RWPE2 (cell line): Measurements from ENCODE around the gene ANGPTL5.

Experiments used
- ATAC-seq: fragments of 200-7000 bp; cut with Tn5 transposase; 3 replicates; pipeline ENCODE4 v1.9.1; 2021; ENCODE audit warnings: low read depth
- DNase-seq: peaks from one replicate; pipeline ENCODE4 v3.0.0-alpha.2; 2020; ENCODE audit warnings: low spot score
- H3K27ac ChIP-seq: fragments of 450-650 bp; 2 replicates; pipeline ENCODE4 v1.5.1; 2017; ENCODE audit warnings: mild to moderate bottlenecking; ENCODE audit not compliant: poor library complexity, severe bottlenecking
- H3K27me3 ChIP-seq: fragments of 250-450 bp; sonication (Bioruptor Pico); 2 replicates; pipeline ENCODE4 v1.5.1; 2021; ENCODE audit warnings: mild to moderate bottlenecking, moderate library complexity; ENCODE audit not compliant: insufficient read depth, poor library complexity, severe bottlenecking
- H3K36me3 ChIP-seq: fragments of 250-450 bp; sonication (Bioruptor Pico); 2 replicates; pipeline ENCODE4 v1.5.1; 2020; ENCODE audit warnings: low read depth, mild to moderate bottlenecking, moderate library complexity
- H3K4me1 ChIP-seq: fragments of 250-450 bp; sonication (Bioruptor Pico); 2 replicates; pipeline ENCODE4 v1.5.1; 2021; ENCODE audit warnings: mild to moderate bottlenecking, moderate library complexity; ENCODE audit not compliant: insufficient read depth, poor library complexity, severe bottlenecking
- H3K4me3 ChIP-seq: fragments of 250-450 bp; sonication (Bioruptor Pico); 2 replicates; pipeline ENCODE4 v1.5.1; 2021; ENCODE audit warnings: mild to moderate bottlenecking, moderate library complexity; ENCODE audit not compliant: severe bottlenecking
- H3K9me3 ChIP-seq: fragments of 250-450 bp; sonication (Bioruptor Pico); 2 replicates; pipeline ENCODE4 v1.5.1; 2021; ENCODE audit warnings: mild to moderate bottlenecking, moderate library complexity; ENCODE audit not compliant: severe bottlenecking
- TF ChIP-seq, protein P1 (sequence below): fragments of 450-650 bp; IDR thresholded peaks from one replicate; pipeline ENCODE4 v1.5.1; 2017; ENCODE audit warnings: mild to moderate bottlenecking, moderate library complexity; ENCODE audit not compliant: poor library complexity, severe bottlenecking

Gene ANGPTL5

DNA sequence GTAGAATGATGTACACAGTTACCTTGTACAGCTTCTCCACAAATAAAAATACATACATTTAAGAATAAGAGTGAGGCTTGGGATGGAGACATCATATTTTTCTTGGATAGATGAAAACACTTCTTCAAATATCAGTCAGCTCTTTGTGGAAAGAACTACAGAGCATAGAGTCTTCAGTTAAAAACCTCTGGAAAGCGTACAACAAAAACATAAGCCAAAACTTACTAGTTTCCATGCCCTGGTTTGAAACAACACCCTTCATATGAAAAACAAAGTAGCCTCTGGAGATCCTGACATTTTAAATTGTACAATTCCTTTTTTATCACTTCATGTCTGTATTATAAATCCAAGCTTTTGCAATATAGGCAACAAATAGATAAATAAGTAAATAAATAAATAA is 8.5 kb downstream of the ANGPTL5 start:
- Histone ChIP-seq H3K27me3 (no peaks in the 10 kb centered on the region), H3K4me1 (no peaks in the 10 kb centered on the region), H3K9me3 (no peaks in the 10 kb centered on the region), H3K4me3 (no peak overlapping the region), H3K27ac (no peak overlapping the region), H3K36me3 (no peaks in the 10 kb centered on the region)
- TF ChIP-seq, protein P1, sequence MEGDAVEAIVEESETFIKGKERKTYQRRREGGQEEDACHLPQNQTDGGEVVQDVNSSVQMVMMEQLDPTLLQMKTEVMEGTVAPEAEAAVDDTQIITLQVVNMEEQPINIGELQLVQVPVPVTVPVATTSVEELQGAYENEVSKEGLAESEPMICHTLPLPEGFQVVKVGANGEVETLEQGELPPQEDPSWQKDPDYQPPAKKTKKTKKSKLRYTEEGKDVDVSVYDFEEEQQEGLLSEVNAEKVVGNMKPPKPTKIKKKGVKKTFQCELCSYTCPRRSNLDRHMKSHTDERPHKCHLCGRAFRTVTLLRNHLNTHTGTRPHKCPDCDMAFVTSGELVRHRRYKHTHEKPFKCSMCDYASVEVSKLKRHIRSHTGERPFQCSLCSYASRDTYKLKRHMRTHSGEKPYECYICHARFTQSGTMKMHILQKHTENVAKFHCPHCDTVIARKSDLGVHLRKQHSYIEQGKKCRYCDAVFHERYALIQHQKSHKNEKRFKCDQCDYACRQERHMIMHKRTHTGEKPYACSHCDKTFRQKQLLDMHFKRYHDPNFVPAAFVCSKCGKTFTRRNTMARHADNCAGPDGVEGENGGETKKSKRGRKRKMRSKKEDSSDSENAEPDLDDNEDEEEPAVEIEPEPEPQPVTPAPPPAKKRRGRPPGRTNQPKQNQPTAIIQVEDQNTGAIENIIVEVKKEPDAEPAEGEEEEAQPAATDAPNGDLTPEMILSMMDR = no peak
- DNase-seq (no peak), ATAC-seq (no peak)

DNA sequence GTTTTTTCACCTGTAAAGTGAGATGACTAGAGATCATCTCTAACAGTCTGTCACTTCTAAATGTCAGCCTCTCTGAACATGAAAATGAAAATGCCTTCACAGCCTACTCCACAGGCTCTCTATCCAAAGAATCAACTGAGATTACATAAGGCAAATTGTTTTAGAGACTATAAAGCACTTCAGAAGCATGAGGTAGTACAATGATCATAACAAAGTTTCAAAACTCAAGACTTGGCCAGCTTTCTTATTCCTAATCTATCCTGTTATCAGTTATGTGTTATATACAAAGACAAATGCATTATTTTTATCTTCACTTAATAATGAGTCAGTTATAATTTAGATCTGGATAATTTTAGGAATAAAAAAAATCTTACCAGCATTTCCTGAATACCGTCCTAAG is 21.8 kb downstream of the ANGPTL5 start:
- Histone ChIP-seq H3K27ac (no peak overlapping the region), H3K4me3 (no peak overlapping the region), H3K9me3 (no peaks in the 10 kb centered on the region), H3K4me1 (no peaks in the 10 kb centered on the region), H3K36me3 (no peaks in the 10 kb centered on the region), H3K27me3 (no peaks in the 10 kb centered on the region)
- TF ChIP-seq, protein P1 = no peak
- DNase-seq (no peak), ATAC-seq (no peak)

DNA sequence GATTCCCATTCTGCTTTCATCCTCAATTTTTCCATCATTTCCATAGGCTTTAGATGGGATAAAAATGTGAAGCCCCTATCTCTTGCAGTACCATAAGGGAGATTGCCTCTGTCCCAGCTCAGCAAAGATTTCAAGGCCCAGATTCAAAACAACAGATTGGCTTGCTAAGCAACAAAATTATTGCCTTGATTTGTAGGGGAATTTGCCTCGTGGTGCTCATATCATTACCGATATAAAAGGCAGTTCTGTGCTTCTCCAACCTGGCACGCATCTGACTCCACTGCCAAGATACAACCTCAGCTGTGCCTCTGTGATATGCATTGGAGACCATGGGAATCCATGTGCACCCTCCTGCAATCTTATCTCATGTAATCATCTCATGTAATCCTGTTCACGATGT is 26.6 kb downstream of the ANGPTL5 start:
- Histone ChIP-seq H3K27me3 (no peaks in the 10 kb centered on the region), H3K9me3 (no peaks in the 10 kb centered on the region), H3K36me3 (no peaks in the 10 kb centered on the region), H3K4me3 (no peak overlapping the region), H3K4me1 (no peaks in the 10 kb centered on the region), H3K27ac (no peak overlapping the region)
- no peak for DNase-seq
- no peak for ATAC-seq
- TF ChIP-seq, protein P1 = no peak

DNA sequence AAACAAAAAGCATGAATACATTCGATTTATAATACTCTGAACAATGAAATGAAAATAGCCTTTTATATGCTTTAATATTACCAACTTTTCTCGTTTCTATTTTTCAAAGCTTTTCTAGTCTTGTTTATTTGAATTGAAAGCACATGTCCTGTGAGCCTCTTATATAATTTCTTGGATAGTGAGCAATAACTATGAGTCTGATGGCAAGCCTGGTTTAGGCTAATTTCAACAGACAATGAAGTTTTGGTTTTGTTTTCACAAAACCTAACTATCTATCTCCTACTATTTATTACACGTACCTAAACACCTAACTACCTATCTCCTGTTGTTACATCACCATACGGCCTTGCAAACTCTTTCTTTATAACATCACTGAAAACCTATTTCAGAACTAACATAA is 30.7 kb downstream of the ANGPTL5 start:
- no peaks in the 10 kb centered on the region for H3K36me3 ChIP-seq
- TF ChIP-seq, protein P1 = no peak
- no peak overlapping the region for H3K4me3 ChIP-seq
- H3K27ac ChIP-seq = no peak overlapping the region
- H3K27me3 ChIP-seq = no peaks in the 10 kb centered on the region
- ATAC-seq = no peak
- H3K9me3 ChIP-seq = no peaks in the 10 kb centered on the region
- no peaks in the 10 kb centered on the region for H3K4me1 ChIP-seq
- DNase-seq = no peak

DNA sequence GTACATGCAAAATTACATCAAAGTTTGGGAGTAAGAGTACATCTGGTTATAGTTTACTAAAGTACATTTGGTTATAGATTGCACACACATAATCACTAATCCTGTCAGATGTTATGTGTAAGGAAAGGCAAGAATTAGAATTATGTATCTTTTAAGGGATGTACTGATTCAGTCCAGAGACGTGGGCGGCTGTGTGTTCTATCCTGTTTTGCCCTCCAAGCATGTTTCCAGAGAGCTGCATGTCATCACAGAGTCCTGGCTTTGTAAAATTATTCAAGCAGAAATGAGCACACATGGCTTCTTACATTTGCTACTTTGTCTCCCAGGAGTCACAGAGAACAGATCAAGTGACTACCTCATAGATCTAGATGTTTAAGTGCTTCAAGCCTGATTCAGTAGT is 34.7 kb downstream of the ANGPTL5 start:
- no peak for DNase-seq
- Histone ChIP-seq H3K4me1 (peaks cover 6% of the 10 kb centered on the region), H3K27ac (no peak overlapping the region), H3K4me3 (no peak overlapping the region), H3K9me3 (no peaks in the 10 kb centered on the region), H3K27me3 (no peaks in the 10 kb centered on the region), H3K36me3 (no peaks in the 10 kb centered on the region)
- ATAC-seq = no peak
- TF ChIP-seq, protein P1 = no peak
